ENCODE data around the gene RYR3.

Gene RYR3

DNA sequence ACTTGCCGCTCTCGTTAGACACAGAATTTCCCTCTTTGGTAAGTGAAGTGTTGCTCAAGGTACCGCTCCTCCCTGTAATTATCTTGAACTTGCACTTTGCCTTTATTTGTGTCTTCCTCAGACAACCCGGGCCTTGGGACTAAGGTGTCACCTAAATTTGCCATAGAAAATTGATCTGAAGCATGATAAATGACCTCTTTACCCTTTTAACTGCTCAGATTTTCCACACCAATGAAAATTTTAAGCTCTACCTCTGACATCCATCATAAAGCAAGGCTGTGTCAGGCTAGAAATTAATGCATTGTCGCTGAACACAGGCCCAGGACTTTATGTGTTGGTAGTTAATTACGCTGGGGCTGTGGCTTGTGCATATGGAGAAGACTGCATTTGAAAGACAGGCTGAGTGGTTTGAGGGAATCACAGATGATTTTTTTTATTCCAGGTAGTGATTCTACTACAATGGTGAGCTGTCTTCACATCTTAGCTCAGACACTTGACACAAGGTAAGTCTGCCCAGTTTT is 458.0 kb downstream of the RYR3 start:
- H3K9ac ChIP-seq (ENCODE audit: low read length), result no peak overlapping the region
- no peak overlapping the region for H4K8ac ChIP-seq (ENCODE audit: low read length)
- no peak overlapping the region for H2AK5ac ChIP-seq (ENCODE audit: low read length, severe bottlenecking)
- H3K36me3 ChIP-seq (ENCODE audit: control insufficient read depth in 1 of 2, insufficient read depth in 2 of 2, low read depth in 1 of 2, low read length in 2 of 2), result no peaks in the 10 kb centered on the region
- H2BK15ac ChIP-seq (ENCODE audit: low read depth, poor library complexity, severe bottlenecking), result no peak overlapping the region
- no peaks in the 10 kb centered on the region for H3K9me3 ChIP-seq (ENCODE audit: control insufficient read depth, low read length)
- H3K79me1 ChIP-seq (replicated peaks; ENCODE audit: low read length, poor library complexity, severe bottlenecking), result no peaks in the 10 kb centered on the region
- no peak overlapping the region for H4K91ac ChIP-seq (ENCODE audit: low read length)
- no peak overlapping the region for H2AFZ ChIP-seq (ENCODE audit: low read depth, low read length)
- no peak overlapping the region for H2BK120ac ChIP-seq (ENCODE audit: low read depth, low read length)
- H3K4me3 ChIP-seq (ENCODE audit: insufficient read depth in 1 of 2, low read depth in 1 of 2, low read length in 2 of 2), result no peak overlapping the region
- H3K4me2 ChIP-seq (ENCODE audit: low read length, poor library complexity, severe bottlenecking), result no peak overlapping the region
- no peak overlapping the region for H3K4ac ChIP-seq (ENCODE audit: low read depth in 1 of 2, low read length in 2 of 2)
- no peak overlapping the region for H3K14ac ChIP-seq (ENCODE audit: low read length in 2 of 2)
- DNase-seq, result no peak
- WGBS, result 88% methylated on average over 6 of the region's 6 CpGs
- no peak overlapping the region for H3K18ac ChIP-seq (ENCODE audit: low read depth in 1 of 2, low read length in 2 of 2)
- no peak overlapping the region for H3K23ac ChIP-seq (ENCODE audit: low read length in 2 of 2)
- H3K4me1 ChIP-seq (ENCODE audit: control insufficient read depth, insufficient read depth, low read depth, low read length), result no peaks in the 10 kb centered on the region
- H2BK5ac ChIP-seq (ENCODE audit: low read depth, low read length, poor library complexity, severe bottlenecking), result no peak overlapping the region
- H3K27ac ChIP-seq (ENCODE audit: low read length, poor library complexity, severe bottlenecking), result no peak overlapping the region
- no peak overlapping the region for H2BK12ac ChIP-seq (ENCODE audit: low read length in 2 of 2)
- H3K27me3 ChIP-seq (ENCODE audit: control insufficient read depth in 1 of 2, insufficient read depth in 1 of 2, low read length in 2 of 2), result peaks cover 8 to 32% of the 10 kb centered on the region in 2 experiments

GRCh38 chr15:33773969-33774368 is 463.2 kb downstream of the RYR3 start:
- H3K4me1 ChIP-seq (ENCODE audit: control insufficient read depth, insufficient read depth, low read depth, low read length), result no peaks in the 10 kb centered on the region
- no peak overlapping the region for H3K14ac ChIP-seq (ENCODE audit: low read length in 2 of 2)
- no peak for DNase-seq
- H2BK5ac ChIP-seq (ENCODE audit: low read depth, low read length, poor library complexity, severe bottlenecking), result no peak overlapping the region
- H3K9ac ChIP-seq (ENCODE audit: low read length), result no peak overlapping the region
- H2BK120ac ChIP-seq (ENCODE audit: low read depth, low read length), result no peak overlapping the region
- H3K23ac ChIP-seq (ENCODE audit: low read length in 2 of 2), result no peak overlapping the region
- no peak overlapping the region for H3K4me3 ChIP-seq (ENCODE audit: insufficient read depth in 1 of 2, low read depth in 1 of 2, low read length in 2 of 2)
- H2BK15ac ChIP-seq (ENCODE audit: low read depth, poor library complexity, severe bottlenecking), result no peak overlapping the region
- WGBS, result 63% methylated on average over 2 of the region's 3 CpGs
- no peaks in the 10 kb centered on the region for H3K9me3 ChIP-seq (ENCODE audit: control insufficient read depth, low read length)
- H3K27me3 ChIP-seq (ENCODE audit: control insufficient read depth in 1 of 2, insufficient read depth in 1 of 2, low read length in 2 of 2), result peaks cover 15 to 38% of the 10 kb centered on the region in 2 experiments
- no peak overlapping the region for H4K8ac ChIP-seq (ENCODE audit: low read length)
- H3K79me1 ChIP-seq (replicated peaks; ENCODE audit: low read length, poor library complexity, severe bottlenecking), result no peaks in the 10 kb centered on the region
- no peak overlapping the region for H2AK5ac ChIP-seq (ENCODE audit: low read length, severe bottlenecking)
- peaks cover 0 to 12% of the 10 kb centered on the region in 2 experiments for H3K36me3 ChIP-seq (ENCODE audit: control insufficient read depth in 1 of 2, insufficient read depth in 2 of 2, low read depth in 1 of 2, low read length in 2 of 2)
- no peak overlapping the region for H3K18ac ChIP-seq (ENCODE audit: low read depth in 1 of 2, low read length in 2 of 2)
- H3K4ac ChIP-seq (ENCODE audit: low read depth in 1 of 2, low read length in 2 of 2), result no peak overlapping the region
- no peak overlapping the region for H2BK12ac ChIP-seq (ENCODE audit: low read length in 2 of 2)
- H3K4me2 ChIP-seq (ENCODE audit: low read length, poor library complexity, severe bottlenecking), result no peak overlapping the region
- H3K27ac ChIP-seq (ENCODE audit: low read length, poor library complexity, severe bottlenecking), result no peak overlapping the region
- no peak overlapping the region for H2AFZ ChIP-seq (ENCODE audit: low read depth, low read length)
- H4K91ac ChIP-seq (ENCODE audit: low read length), result no peak overlapping the region

GRCh38 chr15:33778852-33779251 is 468.1 kb downstream of the RYR3 start:
- H2AK5ac ChIP-seq (ENCODE audit: low read length, severe bottlenecking), result no peak overlapping the region
- DNase-seq, result no peak
- no peak overlapping the region for H3K4me3 ChIP-seq (ENCODE audit: insufficient read depth in 1 of 2, low read depth in 1 of 2, low read length in 2 of 2)
- H4K8ac ChIP-seq (ENCODE audit: low read length), result no peak overlapping the region
- H3K9ac ChIP-seq (ENCODE audit: low read length), result no peak overlapping the region
- H2BK12ac ChIP-seq (ENCODE audit: low read length in 2 of 2), result no peak overlapping the region
- H3K9me3 ChIP-seq (ENCODE audit: control insufficient read depth, low read length), result no peaks in the 10 kb centered on the region
- H3K27ac ChIP-seq (ENCODE audit: low read length, poor library complexity, severe bottlenecking), result no peak overlapping the region
- H3K4ac ChIP-seq (ENCODE audit: low read depth in 1 of 2, low read length in 2 of 2), result no peak overlapping the region
- H2AFZ ChIP-seq (ENCODE audit: low read depth, low read length), result no peak overlapping the region
- peaks cover 0 to 16% of the 10 kb centered on the region in 2 experiments for H3K36me3 ChIP-seq (ENCODE audit: control insufficient read depth in 1 of 2, insufficient read depth in 2 of 2, low read depth in 1 of 2, low read length in 2 of 2)
- WGBS, result 78% methylated on average over 2 of the region's 2 CpGs
- H4K91ac ChIP-seq (ENCODE audit: low read length), result no peak overlapping the region
- no peak overlapping the region for H3K14ac ChIP-seq (ENCODE audit: low read length in 2 of 2)
- no peak overlapping the region for H3K18ac ChIP-seq (ENCODE audit: low read depth in 1 of 2, low read length in 2 of 2)
- no peak overlapping the region for H2BK5ac ChIP-seq (ENCODE audit: low read depth, low read length, poor library complexity, severe bottlenecking)
- H2BK120ac ChIP-seq (ENCODE audit: low read depth, low read length), result no peak overlapping the region
- no peak overlapping the region for H3K4me2 ChIP-seq (ENCODE audit: low read length, poor library complexity, severe bottlenecking)
- peaks cover 10 to 19% of the 10 kb centered on the region in 2 experiments for H3K27me3 ChIP-seq (ENCODE audit: control insufficient read depth in 1 of 2, insufficient read depth in 1 of 2, low read length in 2 of 2)
- no peaks in the 10 kb centered on the region for H3K79me1 ChIP-seq (replicated peaks; ENCODE audit: low read length, poor library complexity, severe bottlenecking)
- no peaks in the 10 kb centered on the region for H3K4me1 ChIP-seq (ENCODE audit: control insufficient read depth, insufficient read depth, low read depth, low read length)
- H3K23ac ChIP-seq (ENCODE audit: low read length in 2 of 2), result no peak overlapping the region
- no peak overlapping the region for H2BK15ac ChIP-seq (ENCODE audit: low read depth, poor library complexity, severe bottlenecking)

DNA sequence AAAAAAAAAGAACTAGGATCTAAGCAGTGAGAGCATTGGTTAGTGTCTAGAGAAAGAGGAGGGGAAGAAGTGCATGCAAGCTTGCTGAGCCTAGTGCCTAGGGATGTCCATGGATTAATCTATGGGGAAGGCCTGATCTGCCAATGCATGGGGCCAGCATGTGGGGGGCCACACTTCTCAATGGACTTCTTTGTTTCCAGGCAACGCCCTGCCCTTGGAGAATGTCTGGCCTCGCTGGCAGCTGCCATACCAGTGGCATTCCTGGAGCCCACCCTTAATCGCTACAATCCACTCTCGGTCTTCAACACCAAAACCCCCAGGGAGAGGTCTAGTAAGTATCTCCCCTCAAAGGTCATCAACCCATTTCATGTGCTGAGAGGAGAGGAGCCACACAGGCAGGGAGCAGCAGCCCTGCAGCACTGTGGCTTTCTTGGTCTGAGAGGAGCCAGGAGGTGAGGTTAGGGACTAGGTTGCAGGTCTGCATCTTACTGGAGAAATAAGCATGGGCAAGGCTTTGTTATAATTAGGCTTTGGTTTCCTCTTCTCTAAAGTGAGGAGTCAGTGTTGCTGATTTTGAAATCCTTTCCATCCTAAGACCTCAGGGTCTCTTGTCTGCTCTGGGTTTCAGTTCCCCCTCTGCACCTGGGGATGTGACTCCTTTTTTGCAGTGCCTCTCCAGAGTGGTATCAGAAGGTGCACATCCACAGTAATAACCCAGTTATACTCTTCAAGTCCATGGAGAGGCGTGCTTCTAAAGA is 469.4 kb downstream of the RYR3 start:
- WGBS, result 87% methylated on average over 3 of the region's 5 CpGs
- H3K27ac ChIP-seq (ENCODE audit: low read length, poor library complexity, severe bottlenecking), result no peak overlapping the region
- no peak overlapping the region for H3K9ac ChIP-seq (ENCODE audit: low read length)
- H3K36me3 ChIP-seq (ENCODE audit: control insufficient read depth in 1 of 2, insufficient read depth in 2 of 2, low read depth in 1 of 2, low read length in 2 of 2), result peaks cover 0 to 14% of the 10 kb centered on the region in 2 experiments
- no peak overlapping the region for H3K14ac ChIP-seq (ENCODE audit: low read length in 2 of 2)
- no peaks in the 10 kb centered on the region for H3K79me1 ChIP-seq (replicated peaks; ENCODE audit: low read length, poor library complexity, severe bottlenecking)
- no peaks in the 10 kb centered on the region for H3K9me3 ChIP-seq (ENCODE audit: control insufficient read depth, low read length)
- H2AK5ac ChIP-seq (ENCODE audit: low read length, severe bottlenecking), result no peak overlapping the region
- H3K4me1 ChIP-seq (ENCODE audit: control insufficient read depth, insufficient read depth, low read depth, low read length), result no peaks in the 10 kb centered on the region
- no peak overlapping the region for H2BK12ac ChIP-seq (ENCODE audit: low read length in 2 of 2)
- H3K4me2 ChIP-seq (ENCODE audit: low read length, poor library complexity, severe bottlenecking), result no peak overlapping the region
- no peak overlapping the region for H2AFZ ChIP-seq (ENCODE audit: low read depth, low read length)
- H4K8ac ChIP-seq (ENCODE audit: low read length), result no peak overlapping the region
- no peak overlapping the region for H3K18ac ChIP-seq (ENCODE audit: low read depth in 1 of 2, low read length in 2 of 2)
- H3K27me3 ChIP-seq (ENCODE audit: control insufficient read depth in 1 of 2, insufficient read depth in 1 of 2, low read length in 2 of 2), result peaks cover 10% of the 10 kb centered on the region in 2 experiments
- H2BK120ac ChIP-seq (ENCODE audit: low read depth, low read length), result no peak overlapping the region
- DNase-seq, result no peak
- no peak overlapping the region for H2BK15ac ChIP-seq (ENCODE audit: low read depth, poor library complexity, severe bottlenecking)
- H3K4ac ChIP-seq (ENCODE audit: low read depth in 1 of 2, low read length in 2 of 2), result no peak overlapping the region
- no peak overlapping the region for H2BK5ac ChIP-seq (ENCODE audit: low read depth, low read length, poor library complexity, severe bottlenecking)
- no peak overlapping the region for H4K91ac ChIP-seq (ENCODE audit: low read length)
- H3K23ac ChIP-seq (ENCODE audit: low read length in 2 of 2), result no peak overlapping the region
- H3K4me3 ChIP-seq (ENCODE audit: insufficient read depth in 1 of 2, low read depth in 1 of 2, low read length in 2 of 2), result no peak overlapping the region

Data from mesenchymal stem cell (in vitro differentiated cells and primary cell).